SKM-1 treated with dmso at 0.1 percent for 144 hours (cell line): Measurements from ENCODE around the gene ETV6.

Experiments
- DNase-seq: peaks from one replicate; lab custom pipeline; 2025; ENCODE audit not compliant: unreplicated experiment; lab: John Stamatoyannopoulos, UW

Gene ETV6

DNA sequence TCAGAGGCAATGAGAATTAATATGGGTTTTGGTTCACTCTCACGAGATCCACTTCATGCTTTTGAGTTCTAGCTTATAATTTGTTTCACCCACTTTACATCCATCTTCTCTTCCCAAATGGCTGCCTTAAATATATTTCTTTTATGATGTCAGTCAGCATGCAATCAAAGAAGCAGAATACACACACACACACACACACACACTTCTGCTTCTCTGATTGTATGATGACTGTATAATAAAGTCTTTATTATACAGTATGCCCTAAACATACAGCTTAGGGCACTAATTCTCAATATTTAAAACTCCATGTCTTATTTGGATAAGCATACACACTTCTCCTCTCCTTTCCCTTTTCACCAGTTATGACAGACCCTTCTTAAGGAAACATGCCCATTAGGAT, 6.7 kb upstream of the ETV6 start:
- DNase-seq = no peak

DNA sequence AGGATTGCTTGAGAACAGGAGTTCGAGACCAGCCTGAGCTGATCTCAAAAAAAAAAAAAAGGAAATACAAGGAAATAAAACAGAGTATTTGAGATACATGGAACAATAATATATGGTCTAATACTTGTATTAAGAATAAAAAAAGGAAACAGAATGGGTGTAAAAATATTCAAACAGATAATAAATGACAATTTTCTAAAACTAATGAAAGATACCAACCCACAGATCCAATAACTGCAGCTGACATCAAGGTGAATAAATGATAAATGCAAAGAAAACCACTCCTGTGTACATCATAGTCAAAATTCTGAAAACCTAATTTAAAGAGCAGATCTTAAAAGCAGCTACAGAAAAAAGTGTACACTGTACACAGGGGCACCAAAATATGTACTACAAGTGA, 4.1 kb upstream of the ETV6 start:
- DNase-seq = no peak

DNA sequence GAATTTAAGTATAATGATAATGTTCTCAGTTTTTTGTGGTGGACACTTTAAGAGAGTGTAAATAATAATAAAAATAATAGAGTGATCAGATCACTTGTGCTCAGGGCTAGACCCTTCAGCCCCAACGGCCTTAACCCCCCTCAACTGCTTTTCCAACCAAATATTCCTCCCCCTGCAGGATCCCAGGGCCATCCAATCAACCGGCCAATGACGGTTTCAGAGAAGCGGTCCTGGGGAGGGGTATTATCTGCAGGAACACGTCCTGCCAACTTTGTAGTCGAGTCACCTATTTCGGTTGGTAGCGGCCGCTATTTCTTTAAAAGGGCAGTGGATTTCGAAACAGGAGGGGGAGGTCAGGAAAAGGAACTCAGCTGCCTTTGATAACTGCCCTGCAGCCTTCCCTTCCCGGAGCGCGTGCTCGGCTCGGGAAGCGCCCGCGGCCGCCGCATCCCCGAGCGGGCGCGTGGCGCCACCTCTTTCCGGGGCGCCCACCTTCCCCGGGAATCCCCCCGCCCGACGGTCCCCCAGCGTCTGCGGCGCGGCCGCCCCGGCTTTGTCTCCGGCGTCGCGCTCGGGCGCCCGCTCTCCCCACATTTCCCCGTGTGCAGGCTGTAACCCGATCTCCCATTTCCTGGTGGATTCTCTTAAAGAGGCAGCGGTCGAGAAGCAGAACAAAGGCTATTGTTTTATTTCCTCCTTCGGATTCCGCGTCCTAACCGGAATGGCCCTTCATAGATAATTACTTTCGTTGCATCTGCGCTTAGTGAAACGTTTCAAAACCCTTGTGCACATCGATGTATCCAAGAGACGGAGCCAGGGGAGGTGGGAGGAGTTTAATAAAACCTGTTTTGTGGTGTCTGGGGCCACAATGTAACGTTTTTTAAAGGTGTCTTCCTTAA, 711 bp upstream of the ETV6 start:
- peak; percentile 67 for DNase-seq

DNA sequence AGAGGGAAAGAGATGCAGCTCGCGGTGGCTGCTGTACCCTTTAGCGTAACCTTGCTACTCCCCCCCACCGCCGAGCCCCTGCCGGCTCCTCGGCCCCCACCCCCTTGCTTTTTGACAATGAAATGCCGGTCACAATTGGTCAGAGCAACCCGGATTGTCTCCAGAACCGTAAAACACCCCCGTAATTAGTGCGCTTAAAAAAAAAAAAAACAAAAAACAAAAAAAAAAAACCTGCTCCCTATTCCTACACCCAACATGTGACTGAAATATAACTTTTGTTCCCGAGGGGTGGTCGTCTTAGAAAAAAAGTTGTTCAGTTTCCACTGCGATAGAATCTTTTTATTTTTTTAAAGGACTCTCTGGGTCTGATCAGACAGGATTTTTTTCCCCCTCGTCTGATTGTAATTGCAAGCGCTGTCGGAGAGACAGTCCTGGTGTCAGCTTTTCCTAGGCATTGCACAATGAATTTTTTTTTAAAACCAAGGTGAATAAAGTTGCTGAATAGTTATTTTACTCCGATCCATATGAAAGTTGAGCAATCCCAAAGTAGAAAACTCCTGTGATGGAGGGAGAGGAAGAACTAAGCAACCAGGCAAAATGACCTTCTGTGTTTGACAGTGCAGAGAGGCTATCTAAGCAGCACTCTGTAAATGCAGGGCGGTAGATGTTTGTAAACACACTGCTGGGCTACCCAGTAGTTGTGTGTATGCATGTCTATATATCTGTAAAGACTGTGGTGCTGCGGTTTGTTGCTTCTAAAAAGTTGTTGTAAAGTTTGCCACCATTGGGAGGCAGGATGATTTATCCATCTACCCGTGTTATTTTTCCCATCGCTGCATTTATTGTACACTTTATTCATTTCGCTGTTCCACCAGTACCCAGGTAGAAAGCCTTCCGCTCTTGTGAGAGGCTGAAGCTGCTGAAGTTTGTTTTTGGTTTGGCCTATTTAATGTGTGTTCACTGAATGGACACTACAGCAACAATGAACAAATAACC, 1.1 kb downstream of the ETV6 start:
- no peak for DNase-seq

DNA sequence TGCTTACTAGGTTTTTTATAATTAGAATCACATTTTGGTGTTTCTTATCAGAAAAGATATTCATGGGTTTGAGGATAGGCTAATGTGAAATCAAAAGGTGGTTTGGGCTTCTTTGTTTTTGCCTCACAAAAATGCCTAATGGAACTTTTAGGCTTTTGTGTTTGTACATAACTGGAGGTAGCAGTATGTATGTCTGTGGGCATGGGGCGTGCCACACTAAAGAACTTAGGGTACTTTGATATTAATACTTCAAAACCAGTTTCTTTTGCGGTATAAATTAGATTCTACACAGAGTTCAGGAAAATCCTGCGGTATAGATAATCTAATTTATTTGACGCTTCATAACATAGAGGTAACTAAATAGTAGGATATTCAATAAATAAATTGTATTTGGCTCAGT, 1.9 kb downstream of the ETV6 start:
- no peak for DNase-seq

DNA sequence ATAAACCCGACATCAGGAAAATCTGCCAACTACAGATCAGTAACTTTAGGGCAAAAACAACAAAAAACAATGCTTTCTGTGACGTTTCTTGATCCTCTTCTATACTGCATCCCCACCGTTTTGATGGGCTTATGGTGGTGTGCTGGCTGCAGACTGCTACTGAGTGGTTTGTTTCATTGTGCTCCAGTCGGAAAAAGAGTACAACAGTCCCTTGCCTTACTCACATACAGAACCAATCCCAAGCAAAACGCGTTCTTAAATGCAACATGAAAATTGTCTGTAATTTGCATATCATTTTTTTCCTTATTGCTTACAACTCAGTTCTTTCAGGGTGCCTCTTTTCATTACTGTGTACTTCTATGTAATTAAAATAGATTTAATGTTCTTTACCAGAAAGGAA, 2.3 kb downstream of the ETV6 start:
- DNase-seq = no peak

DNA sequence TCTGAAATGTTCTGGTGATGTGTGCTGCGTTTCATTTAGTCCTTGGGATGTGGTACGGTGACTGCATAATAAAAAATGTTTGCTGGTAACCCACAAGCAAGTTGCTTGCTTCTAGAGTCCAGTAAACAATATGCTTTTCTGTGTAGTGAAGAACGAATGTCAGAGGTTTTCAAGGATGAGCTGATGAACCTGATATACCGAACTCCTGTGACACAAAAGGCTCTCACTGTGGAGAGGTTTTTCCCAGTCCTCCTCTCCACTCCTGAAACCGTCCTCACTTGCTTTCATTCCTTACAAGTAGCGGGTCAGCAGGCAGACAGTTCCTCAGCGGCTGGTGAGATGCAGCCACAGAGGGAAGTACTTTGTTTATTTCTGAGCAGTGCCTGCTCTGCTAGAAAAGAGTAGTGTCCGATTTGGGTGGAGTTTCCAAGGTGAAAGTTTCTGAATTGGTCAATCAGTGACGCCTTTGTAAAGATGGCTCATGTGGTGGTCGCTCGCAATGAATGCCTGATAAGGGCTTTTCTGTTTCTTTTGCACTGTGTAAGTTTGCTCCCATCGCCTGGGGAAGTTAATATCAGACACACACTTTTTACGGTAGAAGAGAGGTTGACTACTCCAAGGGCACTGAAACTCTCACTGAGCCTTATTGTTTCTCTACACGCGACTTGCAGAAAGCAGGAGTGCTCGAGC, 3.0 kb downstream of the ETV6 start:
- DNase-seq = peak; percentile 29

DNA sequence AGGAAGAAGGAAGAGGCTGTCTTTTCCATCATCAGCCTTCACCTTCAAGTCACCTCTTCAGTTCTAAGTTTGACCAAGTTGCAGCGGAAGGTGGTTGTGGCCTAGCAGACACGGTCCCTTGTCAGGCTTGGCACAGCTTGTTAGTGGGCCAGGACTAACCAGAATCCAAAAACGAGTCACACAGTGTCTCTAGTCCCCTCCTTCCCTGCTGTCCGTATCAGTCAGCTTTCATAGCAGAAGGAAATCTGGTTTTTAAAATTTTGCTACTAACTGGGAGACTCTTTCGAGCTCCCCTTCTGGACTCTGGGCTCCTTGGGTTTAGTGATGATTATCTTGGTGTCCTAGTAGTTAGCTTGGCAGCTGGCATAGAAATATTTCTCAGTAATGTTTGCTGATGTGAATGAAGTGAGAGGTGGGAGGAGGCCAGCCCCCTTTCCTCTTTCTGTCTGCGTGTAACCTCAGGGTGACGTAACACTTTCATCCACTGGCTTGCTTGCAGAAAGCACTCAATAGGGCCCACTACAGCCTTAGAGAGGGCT, 3.8 kb downstream of the ETV6 start:
- peak; percentile 28 for DNase-seq

DNA sequence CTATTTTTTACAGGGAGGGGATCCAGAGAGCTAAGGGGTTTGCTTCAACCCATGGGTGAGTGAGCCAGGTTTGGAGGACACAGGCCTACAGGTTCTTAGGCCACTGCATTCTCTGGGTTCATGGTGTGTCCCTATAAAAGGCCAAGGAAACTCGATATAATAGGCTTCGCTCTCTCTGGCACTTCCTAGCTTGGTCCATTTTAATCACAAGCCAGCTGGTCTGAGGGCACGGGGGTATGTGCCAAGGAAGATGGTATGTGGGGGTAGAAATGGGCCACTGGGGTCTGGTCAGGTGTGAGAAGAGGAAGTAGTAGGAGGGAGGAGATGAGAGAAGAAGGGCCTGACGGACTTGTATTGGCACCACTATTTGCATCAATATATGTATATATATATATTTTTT, 4.9 kb downstream of the ETV6 start:
- no peak for DNase-seq

DNA sequence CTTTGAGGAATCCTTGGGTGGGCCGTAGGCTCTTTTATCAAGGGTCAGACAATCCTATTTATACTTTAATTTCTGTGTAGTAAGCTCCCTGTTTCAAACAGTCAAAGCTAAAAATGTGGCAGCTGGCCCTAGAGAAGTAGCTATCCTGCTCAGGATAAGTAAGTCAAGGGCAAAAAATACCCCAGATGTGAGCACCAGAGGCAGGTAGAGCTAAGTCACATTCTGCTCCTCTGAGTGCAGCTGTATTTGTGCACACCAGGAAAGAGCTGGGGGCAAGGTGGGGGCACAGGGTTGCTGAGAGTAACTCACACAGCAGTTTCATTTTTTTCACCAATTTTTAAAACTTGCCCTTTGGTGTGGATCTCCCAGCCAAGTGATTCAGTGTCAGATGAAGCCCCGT, 5.3 kb downstream of the ETV6 start:
- no peak for DNase-seq

DNA sequence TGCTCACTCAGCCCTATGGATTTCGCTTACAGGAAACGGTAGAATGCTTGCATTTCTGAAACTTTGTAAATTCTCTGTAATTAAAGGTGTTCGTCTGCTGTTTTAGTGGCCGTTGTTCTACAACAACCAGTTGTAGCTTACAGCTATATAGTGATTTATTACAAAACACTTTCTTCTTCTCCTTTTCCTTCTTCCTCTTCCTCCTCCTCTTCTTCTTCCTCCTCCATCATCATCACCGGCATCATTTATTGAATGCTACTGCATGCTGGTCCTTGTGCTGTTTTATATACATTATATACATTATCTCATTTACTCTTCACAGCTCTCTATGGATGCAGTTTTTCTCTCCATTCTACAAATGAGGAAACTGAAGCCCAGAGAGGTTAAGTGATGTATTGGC, 6.4 kb downstream of the ETV6 start:
- peak; percentile 33 for DNase-seq

DNA sequence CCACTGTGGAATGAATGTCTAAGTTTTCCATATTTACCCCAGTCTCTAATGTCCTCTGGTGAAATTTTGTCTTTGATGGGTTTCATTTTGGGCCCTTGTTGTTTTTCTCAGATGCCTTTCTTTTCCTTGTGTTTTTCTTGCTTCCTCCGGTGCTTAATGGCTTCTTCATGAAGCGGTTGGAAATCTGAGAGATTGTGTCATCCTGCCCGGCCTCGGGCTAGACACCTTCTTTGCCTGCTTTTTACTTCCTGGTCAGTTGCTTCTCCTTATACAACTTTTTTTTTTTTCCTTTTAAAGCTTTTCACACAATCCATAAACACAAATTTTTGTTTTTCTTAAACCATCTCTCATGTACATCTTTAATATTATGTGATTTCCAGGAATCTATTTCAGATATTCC, 7.1 kb downstream of the ETV6 start:
- no peak for DNase-seq

DNA sequence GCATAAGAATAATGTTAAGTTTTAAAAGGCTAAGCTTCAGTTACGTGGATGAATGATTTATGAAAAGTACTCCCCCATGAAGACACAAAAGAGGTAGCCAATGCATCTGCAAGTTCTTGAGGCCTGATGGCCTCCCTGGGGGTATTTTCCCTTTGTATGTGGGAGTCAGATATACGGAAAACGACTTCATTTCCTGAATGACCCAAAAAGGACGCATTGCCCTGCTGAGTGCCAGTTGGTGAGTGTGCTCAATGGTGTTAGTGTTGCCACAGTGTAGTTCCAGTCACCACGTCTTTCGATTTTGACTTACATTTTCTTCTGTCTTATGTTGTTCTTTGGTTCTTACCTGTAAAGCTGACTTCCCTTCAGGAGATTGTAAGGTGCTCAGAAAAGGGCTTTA, 8.0 kb downstream of the ETV6 start:
- DNase-seq = no peak

DNA sequence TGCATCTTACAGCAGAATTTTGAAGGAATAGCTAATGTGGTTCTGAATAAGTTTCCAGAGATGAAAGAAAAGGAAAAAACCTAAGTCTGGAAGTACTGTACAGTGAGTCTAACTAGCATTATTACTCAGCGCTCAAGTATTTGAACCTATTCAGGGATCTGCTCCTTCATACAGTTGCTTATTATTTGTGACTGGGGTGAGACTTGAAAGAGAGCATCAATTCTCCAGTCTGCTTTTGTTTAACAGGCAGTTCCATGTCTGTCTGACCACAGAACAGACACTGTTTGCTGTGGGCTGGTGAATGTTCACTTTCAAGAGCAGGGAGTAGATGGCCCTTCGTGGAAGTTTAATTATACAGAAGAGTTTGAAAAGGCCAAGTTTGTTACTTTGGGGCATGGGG, 9.3 kb downstream of the ETV6 start:
- DNase-seq = no peak

DNA sequence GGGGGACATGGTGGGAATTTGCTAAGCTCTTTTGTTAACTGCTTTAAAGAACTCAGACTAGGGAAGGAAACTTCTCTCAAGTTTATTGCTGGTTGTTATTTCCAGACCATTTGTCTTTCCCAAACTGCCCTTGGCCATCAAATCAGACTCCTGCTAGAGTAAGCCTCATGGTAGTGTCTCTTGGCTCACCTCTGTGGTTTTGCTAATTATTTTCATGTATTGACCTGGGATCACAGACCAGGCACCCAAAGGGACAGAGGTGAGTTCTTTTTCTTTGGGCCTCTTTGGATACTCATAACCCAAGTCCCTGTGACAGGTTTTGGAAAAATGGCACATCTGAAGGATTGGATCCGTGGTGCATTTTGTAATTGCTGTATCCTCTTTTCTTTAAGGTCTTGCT, 11.2 kb downstream of the ETV6 start:
- no peak for DNase-seq

DNA sequence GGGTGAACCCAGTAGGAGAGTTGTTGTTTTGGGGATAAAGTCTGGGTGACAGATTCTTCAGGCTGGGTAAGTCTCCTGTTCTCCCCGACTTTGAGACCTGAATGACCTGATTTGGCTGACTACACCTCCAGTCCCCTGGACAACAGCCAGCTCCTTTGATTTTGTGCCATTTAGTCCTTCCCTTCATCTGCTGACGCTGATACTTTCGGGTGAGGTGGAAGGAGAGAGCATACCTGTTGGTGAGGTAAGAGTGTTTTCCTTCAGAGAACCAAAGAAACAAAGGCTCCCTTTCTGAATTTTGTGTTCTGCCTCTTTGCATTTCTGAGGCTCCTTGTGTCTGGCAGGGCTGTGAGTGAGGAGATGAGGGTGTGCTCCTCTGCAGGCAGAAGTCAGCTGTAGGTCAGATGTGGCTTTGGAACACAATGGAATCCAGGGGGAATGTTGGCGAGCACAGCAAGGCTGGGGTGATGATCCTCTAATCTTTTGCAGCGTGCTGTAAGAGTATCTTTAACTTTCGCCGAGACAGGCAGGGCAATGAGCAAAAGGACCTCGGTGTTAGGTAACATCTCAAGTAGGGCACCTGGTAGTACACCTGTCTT, 12.1 kb downstream of the ETV6 start:
- no peak for DNase-seq

DNA sequence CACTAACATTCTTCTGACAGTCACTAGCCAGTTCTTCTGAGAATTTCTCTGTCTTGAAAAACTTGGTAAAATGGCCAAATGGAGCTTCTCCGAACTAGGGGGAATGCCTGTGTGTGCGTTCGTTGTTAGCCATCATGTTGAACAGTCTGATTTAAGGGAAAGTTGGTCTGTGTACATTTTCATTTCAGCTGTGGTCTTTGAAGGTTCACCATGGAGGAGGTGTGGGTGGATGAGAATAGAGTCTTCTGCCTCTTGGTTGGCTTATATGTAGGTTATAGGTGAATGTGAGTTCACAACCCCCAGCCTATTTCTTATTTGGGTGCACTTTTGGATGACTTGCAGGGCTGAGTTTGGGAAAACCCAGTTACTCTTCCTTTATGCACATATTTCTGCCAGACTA, 12.9 kb downstream of the ETV6 start:
- no peak for DNase-seq

DNA sequence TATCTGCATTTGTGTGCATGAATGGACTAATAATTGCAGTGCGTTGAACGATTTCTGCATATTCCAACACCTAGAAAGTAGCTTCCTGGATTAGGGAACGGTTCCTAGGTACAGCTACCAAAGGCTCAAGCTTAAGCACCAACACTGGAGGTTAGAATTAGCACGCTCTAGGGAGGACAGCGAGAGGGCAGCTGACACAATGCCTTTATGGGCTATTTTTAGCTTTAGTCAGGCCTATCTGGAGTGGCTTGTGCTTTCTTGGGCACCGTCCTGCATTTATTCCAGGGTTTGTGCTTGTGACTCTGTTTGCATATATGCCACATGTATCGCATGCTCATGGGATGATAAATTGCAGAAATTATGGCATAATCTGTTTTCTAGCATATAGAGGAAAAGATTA, 13.7 kb downstream of the ETV6 start:
- DNase-seq = no peak

DNA sequence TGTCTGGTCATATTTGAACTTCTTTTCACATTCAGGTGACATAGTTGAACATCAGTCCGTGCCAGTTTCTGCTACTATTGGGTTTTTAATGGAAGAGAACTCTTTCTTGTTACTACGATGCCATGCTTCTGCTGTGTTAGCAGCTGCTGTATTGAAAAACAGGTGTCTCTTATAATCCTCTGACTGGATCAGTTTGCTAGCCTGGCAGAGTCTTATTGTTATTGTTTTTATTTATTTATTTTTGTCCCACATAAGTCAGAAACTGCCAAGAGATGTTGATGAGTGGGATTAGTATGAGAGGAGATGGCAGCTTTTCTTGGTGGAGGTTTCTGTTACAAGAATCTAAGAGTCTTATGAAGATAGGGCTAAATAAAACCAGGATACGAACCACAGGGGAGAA, 14.6 kb downstream of the ETV6 start:
- no peak for DNase-seq

DNA sequence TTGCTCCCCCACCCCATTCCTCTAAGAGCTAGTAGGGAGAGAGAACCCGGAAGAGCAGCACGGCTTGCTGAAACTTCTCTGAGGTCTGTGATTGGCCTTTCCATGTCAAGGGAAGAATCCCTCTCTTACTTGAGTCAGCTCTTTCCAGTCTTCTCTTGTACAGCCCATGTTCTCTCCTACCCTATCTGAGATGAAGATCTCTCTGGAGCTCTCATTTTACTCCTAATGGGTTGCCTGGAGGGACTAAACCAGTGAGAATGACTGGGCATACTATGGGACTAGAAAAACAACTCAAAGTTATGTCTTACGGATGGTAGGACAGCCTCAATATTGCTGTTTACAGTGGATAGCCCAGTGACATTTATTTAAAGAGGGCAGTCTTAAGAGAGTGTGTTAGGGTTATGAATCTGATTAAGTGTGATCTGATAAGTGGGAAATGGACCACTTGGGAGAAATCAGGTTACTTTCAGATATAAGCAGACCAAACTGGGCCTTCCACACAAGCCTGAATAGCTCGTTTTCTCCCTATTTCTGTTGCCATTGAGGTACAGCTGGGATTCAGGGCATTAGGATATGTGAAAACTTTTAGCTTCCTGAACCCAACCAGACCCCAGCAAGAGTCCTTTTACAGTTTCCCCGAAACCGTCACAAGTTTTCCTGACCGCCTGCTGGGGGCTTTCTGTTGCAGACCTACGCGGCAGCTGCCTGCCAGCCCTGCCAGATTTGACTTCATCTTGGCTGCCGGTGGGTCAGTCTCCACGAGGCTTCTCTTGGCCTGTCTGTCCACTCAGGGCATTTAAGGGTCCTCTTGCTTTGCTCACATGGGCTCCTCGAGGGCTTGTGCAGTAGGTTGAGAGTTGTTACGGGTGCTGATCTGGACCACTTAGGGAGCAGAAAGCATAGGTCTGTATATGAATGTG, 16.9 kb downstream of the ETV6 start:
- no peak for DNase-seq
